NCI-H187 treated with DMSO at 0.1 percent for 48 hours (cell line): Measurements from ENCODE around the gene USH2A.

Source experiments
- DNase-seq: peaks from one replicate; lab custom pipeline; 2025; lab: John Stamatoyannopoulos, UW

USH2A gene

GRCh38 chr1:215710036-215710898 is 713.0 kb downstream of the USH2A start:
- peak; percentile 4 for DNase-seq

GRCh38 chr1:215704089-215704860 is 719.0 kb downstream of the USH2A start:
- no peak for DNase-seq

- DNase-seq = no peak
These were observed 741.0 kb downstream of the USH2A start for GRCh38 chr1:215682232-215682631.

GRCh38 chr1:215681041-215681440 is 742.2 kb downstream of the USH2A start:
- DNase-seq = no peak

- DNase-seq = no peak
These were observed 744.0 kb downstream of the USH2A start for GRCh38 chr1:215679231-215679630.

- no peak for DNase-seq
These were observed 746.1 kb downstream of the USH2A start for GRCh38 chr1:215677112-215677511.

- no peak for DNase-seq
These were observed 749.3 kb downstream of the USH2A start for GRCh38 chr1:215673943-215674342.

GRCh38 chr1:215672482-215672881 is 750.8 kb downstream of the USH2A start:
- DNase-seq = no peak

- DNase-seq = no peak
These were observed 753.3 kb downstream of the USH2A start for GRCh38 chr1:215669806-215670491.

GRCh38 chr1:215667761-215668160 is 755.5 kb downstream of the USH2A start:
- no peak for DNase-seq

GRCh38 chr1:215665215-215665614 is 758.0 kb downstream of the USH2A start:
- DNase-seq = no peak

- DNase-seq = no peak
These were observed 762.2 kb downstream of the USH2A start for GRCh38 chr1:215661033-215661432.

GRCh38 chr1:215660259-215660658 is 763.0 kb downstream of the USH2A start:
- no peak for DNase-seq

GRCh38 chr1:215657047-215657446 is 766.2 kb downstream of the USH2A start:
- no peak for DNase-seq

GRCh38 chr1:215652371-215652770 is 770.9 kb downstream of the USH2A start:
- DNase-seq = no peak

- DNase-seq = no peak
These were observed 771.4 kb downstream of the USH2A start for GRCh38 chr1:215651867-215652266.

GRCh38 chr1:215650446-215651149 is 772.6 kb downstream of the USH2A start:
- no peak for DNase-seq

- DNase-seq = no peak
These were observed 774.3 kb downstream of the USH2A start for GRCh38 chr1:215648957-215649356.

- DNase-seq = no peak
These were observed 775.5 kb downstream of the USH2A start for GRCh38 chr1:215647738-215648137.

GRCh38 chr1:215645861-215646260 is 777.4 kb downstream of the USH2A start:
- DNase-seq = no peak

GRCh38 chr1:215645182-215645581 is 778.1 kb downstream of the USH2A start:
- no peak for DNase-seq
